NCI-H2171 (cell line): Measurements from ENCODE around the gene SLC2A3.
"Not testable (repeated sequence)": the region's sequence is repeated elsewhere in the genome, so short reads cannot be mapped to it uniquely, and the experiment has no call there.

Source experiments
- DNase-seq: peaks from one replicate; lab custom pipeline; 2025; lab: John Stamatoyannopoulos, UW

The SLC2A3 gene

GRCh38 chr12:7935590-7936581, at the start of gene SLC2A3:
Gene SLC2A3, minus strand, starts transcription at chr12:7936187. Its CDS starts 153 bp downstream, at chr12:7936034.
- peak; percentile 99 for DNase-seq

GRCh38 chr12:7984900-7985299, 48.9 kb upstream of the SLC2A3 start:
- DNase-seq: no peak

GRCh38 chr12:7983460-7983859, 47.5 kb upstream of the SLC2A3 start:
- DNase-seq: not testable (repeated sequence)

- DNase-seq: not testable (repeated sequence)
Measured at GRCh38 chr12:7983019-7983418, 47.0 kb upstream of the SLC2A3 start.

GRCh38 chr12:7982332-7982735, 46.3 kb upstream of the SLC2A3 start:
- DNase-seq: not testable (repeated sequence)

- no peak for DNase-seq
Measured at GRCh38 chr12:7981446-7981845, 45.5 kb upstream of the SLC2A3 start.

- DNase-seq: not testable (repeated sequence)
Measured at GRCh38 chr12:7977351-7978124, 41.6 kb upstream of the SLC2A3 start.

- no peak for DNase-seq
Measured at GRCh38 chr12:7973457-7973825, 37.5 kb upstream of the SLC2A3 start.

- DNase-seq: no peak
Measured at GRCh38 chr12:7972734-7973456, 36.9 kb upstream of the SLC2A3 start.

- DNase-seq: not testable (repeated sequence)
Measured at GRCh38 chr12:7972269-7972668, 36.3 kb upstream of the SLC2A3 start.

- DNase-seq: not testable (repeated sequence)
Measured at GRCh38 chr12:7971765-7972164, 35.8 kb upstream of the SLC2A3 start.

GRCh38 chr12:7970475-7971252, 34.7 kb upstream of the SLC2A3 start:
- DNase-seq: peak; percentile 100

- no peak for DNase-seq
Measured at GRCh38 chr12:7966563-7966962, 30.6 kb upstream of the SLC2A3 start.

GRCh38 chr12:7964669-7965068, 28.7 kb upstream of the SLC2A3 start:
- DNase-seq: not testable (repeated sequence)

GRCh38 chr12:7961395-7962178, 25.6 kb upstream of the SLC2A3 start:
- no peak for DNase-seq

- DNase-seq: no peak
Measured at GRCh38 chr12:7959701-7960121, 23.7 kb upstream of the SLC2A3 start.

GRCh38 chr12:7959278-7959677, 23.3 kb upstream of the SLC2A3 start:
- DNase-seq: no peak

GRCh38 chr12:7954877-7955276, 18.9 kb upstream of the SLC2A3 start:
- not testable (repeated sequence) for DNase-seq

- not testable (repeated sequence) for DNase-seq
Measured at GRCh38 chr12:7954418-7954817, 18.4 kb upstream of the SLC2A3 start.

GRCh38 chr12:7953912-7954311, 17.9 kb upstream of the SLC2A3 start:
- not testable (repeated sequence) for DNase-seq
